Measurements from ENCODE around the gene KRTAP12-4.

The KRTAP12-4 gene

DNA sequence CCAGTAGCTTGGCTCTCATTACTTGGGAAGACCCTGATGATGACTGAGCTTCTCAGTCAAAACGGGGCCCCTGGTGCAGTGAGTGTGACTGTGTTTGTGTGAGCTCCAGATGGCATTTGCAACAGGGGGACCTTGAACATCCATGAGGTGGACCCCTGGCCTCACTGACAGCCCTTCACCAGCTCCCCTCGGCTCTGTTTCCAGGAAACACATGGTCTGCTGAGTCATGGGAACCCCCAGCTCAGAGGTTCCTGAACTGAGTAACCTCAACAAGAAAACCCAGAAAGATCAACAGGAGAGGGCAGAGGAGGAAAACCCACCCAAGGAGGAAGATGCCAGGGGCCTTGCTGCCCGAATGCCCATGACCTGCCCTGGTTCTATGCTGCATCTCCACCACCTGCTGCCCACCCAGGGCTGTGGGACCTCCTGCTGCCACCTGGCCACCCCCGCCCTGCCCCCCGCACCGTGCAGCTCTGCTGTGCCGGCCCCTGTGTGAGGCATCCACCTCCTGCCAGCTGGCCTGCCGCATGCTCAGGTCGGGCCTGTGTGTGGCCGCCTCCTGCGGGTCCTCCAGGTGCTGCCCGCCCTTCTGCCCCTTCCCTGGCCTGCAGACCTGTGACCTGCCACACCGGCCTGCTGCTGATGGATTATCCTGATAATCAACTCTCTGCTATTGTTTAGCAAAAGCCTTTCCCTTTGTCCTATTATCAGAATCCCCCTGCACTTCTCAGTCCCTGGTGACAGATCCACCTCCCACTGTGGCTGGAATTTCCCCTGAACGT, 31.7 kb upstream of the KRTAP12-4 start:
- TF ChIP-seq TAF1 (IDR thresholded peaks at IDR 0.05; ENCODE audit: borderline replicate concordance, insufficient read depth, low read length) (no peak), FOXP2 (optimal IDR thresholded peaks at IDR 0.05; ENCODE audit: borderline replicate concordance, extremely low read depth, extremely low read length, insufficient read depth) (no peak), REST (IDR thresholded peaks at IDR 0.05; ENCODE audit: insufficient read depth in 1 of 2, low read depth in 2 of 2, low read length in 2 of 2) (no peak), SIN3A (IDR thresholded peaks at IDR 0.05; ENCODE audit: borderline replicate concordance, insufficient read depth, low read length) (no peak), POLR2AphosphoS5 (IDR thresholded peaks at IDR 0.05; ENCODE audit: low read depth, low read length) (no peak)

GRCh38 chr21:44684483-44684882, 30.0 kb upstream of the KRTAP12-4 start:
- no peak for TF ChIP-seq POLR2AphosphoS5 (IDR thresholded peaks at IDR 0.05; ENCODE audit: low read depth, low read length)
- no peak for TF ChIP-seq FOXP2 (optimal IDR thresholded peaks at IDR 0.05; ENCODE audit: borderline replicate concordance, extremely low read depth, extremely low read length, insufficient read depth)
- no peak for TF ChIP-seq REST (IDR thresholded peaks at IDR 0.05; ENCODE audit: insufficient read depth in 1 of 2, low read depth in 2 of 2, low read length in 2 of 2)
- no peak for TF ChIP-seq SIN3A (IDR thresholded peaks at IDR 0.05; ENCODE audit: borderline replicate concordance, insufficient read depth, low read length)
- TF ChIP-seq TAF1 (IDR thresholded peaks at IDR 0.05; ENCODE audit: borderline replicate concordance, insufficient read depth, low read length), result no peak

- TF ChIP-seq FOXP2 (optimal IDR thresholded peaks at IDR 0.05; ENCODE audit: borderline replicate concordance, extremely low read depth, extremely low read length, insufficient read depth), result no peak
- no peak for TF ChIP-seq SIN3A (IDR thresholded peaks at IDR 0.05; ENCODE audit: borderline replicate concordance, insufficient read depth, low read length)
- no peak for TF ChIP-seq POLR2AphosphoS5 (IDR thresholded peaks at IDR 0.05; ENCODE audit: low read depth, low read length)
- TF ChIP-seq TAF1 (IDR thresholded peaks at IDR 0.05; ENCODE audit: borderline replicate concordance, insufficient read depth, low read length), result no peak
- no peak for TF ChIP-seq REST (IDR thresholded peaks at IDR 0.05; ENCODE audit: insufficient read depth in 1 of 2, low read depth in 2 of 2, low read length in 2 of 2)
These were observed 29.6 kb upstream of the KRTAP12-4 start for GRCh38 chr21:44684077-44684476.

DNA sequence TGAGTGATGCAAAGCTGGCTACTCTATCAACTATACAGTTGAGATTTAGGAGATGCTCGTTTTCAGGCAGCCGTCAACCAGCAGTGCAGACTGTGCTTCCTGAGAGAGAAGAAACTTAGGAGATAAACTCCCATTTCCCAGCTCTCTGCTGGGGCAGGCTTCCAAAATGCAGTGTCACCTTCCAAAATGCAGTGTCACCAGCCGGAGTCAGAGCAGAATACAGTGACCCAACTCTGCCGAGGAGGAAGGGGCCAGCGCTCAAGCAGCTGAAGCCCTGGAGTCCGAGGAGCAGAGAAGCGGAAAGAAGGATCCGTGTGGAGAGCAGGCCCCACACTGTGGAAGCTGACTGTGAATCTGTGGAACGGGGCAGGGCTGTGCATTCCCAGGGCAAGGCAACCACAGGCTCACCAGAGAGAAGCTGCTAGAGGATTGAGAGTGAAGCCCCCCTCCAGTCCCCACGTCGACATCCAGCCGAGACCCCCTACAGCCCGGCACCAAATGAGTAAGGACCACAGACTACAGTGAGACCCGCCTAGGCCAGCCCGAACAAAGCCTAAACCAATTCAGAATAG, 28.2 kb upstream of the KRTAP12-4 start:
- TF ChIP-seq FOXP2 (optimal IDR thresholded peaks at IDR 0.05; ENCODE audit: borderline replicate concordance, extremely low read depth, extremely low read length, insufficient read depth) (no peak), TAF1 (IDR thresholded peaks at IDR 0.05; ENCODE audit: borderline replicate concordance, insufficient read depth, low read length) (no peak), SIN3A (IDR thresholded peaks at IDR 0.05; ENCODE audit: borderline replicate concordance, insufficient read depth, low read length) (no peak), REST (IDR thresholded peaks at IDR 0.05; ENCODE audit: insufficient read depth in 1 of 2, low read depth in 2 of 2, low read length in 2 of 2) (no peak), POLR2AphosphoS5 (IDR thresholded peaks at IDR 0.05; ENCODE audit: low read depth, low read length) (no peak)

All from PFSK-1 (cell line).